IMR-90 (cell line): ENCODE results near the gene THEM5. TPM values are rescaled to one million over a fixed set of nuclear protein-coding genes. Genes with fewer than 3 reads are reported as not detected.

ENCODE experiments used
- ATAC-seq: fragments of 200-7000 bp; cut with Tn5 transposase; 2 replicates; pipeline ENCODE4 v1.9.1; 2020; ENCODE audit warnings: low read depth, mild to moderate bottlenecking, moderate library complexity
- BruUV-seq: library from RNA; stranded (reverse); fragments of 400-500 nt; replicated peaks from 2 replicates; lab custom pipeline; 2021; lab: Mats Ljungman, UMichigan
- CTCF ChIA-PET: fragments of 300-600 bp; formaldehyde crosslinking; extraction: SDS; loops from one replicate; lab custom pipeline; 2021; ENCODE audit warnings: antibody characterized with exemption; lab: Yijun Ruan, JAX
- POLR2A ChIA-PET: fragments of 300-600 bp; sonication (Branson Sonifier 250); formaldehyde crosslinking; loops from one replicate; lab custom pipeline; 2022; ENCODE audit warnings: antibody characterized with exemption; ENCODE audit not compliant: unreplicated experiment; lab: Charles Lee
- DNase-seq: peaks from one replicate; pipeline ENCODE4 v3.0.0; 2013
- H2AFZ ChIP-seq: replicated peaks from 2 replicates; pipeline ENCODE3; 2013; ENCODE audit warnings: low read length, mild to moderate bottlenecking; ENCODE audit not compliant: poor library complexity
- H2AK5ac ChIP-seq: 2 replicates; pipeline ENCODE4 v1.6.1; 2013; ENCODE audit warnings: low read depth, low read length, inconsistent platforms
- H2AK9ac ChIP-seq: replicated peaks from 2 replicates; pipeline ENCODE3; 2013; ENCODE audit warnings: mild to moderate bottlenecking, low read depth, low read length, moderate library complexity; ENCODE audit not compliant: poor library complexity
- H2BK120ac ChIP-seq: 2 replicates; pipeline ENCODE4 v1.6.1; 2013; ENCODE audit warnings: low read depth, low read length, inconsistent platforms
- H2BK15ac ChIP-seq: 3 replicates; pipeline ENCODE4 v1.6.1; 2013; ENCODE audit warnings: low read depth, low read length, inconsistent platforms
- H2BK20ac ChIP-seq: 2 replicates; pipeline ENCODE4 v1.6.1; 2013; ENCODE audit warnings: low read depth, mild to moderate bottlenecking, inconsistent platforms, low read length, moderate library complexity
- H2BK5ac ChIP-seq: 2 replicates; pipeline ENCODE4 v1.6.1; 2013; ENCODE audit warnings: mild to moderate bottlenecking, low read depth, low read length, inconsistent platforms; ENCODE audit not compliant: poor library complexity, severe bottlenecking
- H3K14ac ChIP-seq: replicated peaks from 2 replicates; pipeline ENCODE4 v1.6.1; 2013; ENCODE audit warnings: low read depth, low read length, inconsistent platforms
- H3K18ac ChIP-seq: 2 replicates; pipeline ENCODE4 v1.6.1; 2013; ENCODE audit warnings: low read depth, low read length, control low read depth
- H3K23ac ChIP-seq: 2 replicates; pipeline ENCODE4 v1.6.1; 2013; ENCODE audit warnings: low read depth, low read length, inconsistent platforms
- H3K27ac ChIP-seq: 2 replicates; pipeline ENCODE4 v1.5.1; 2013; ENCODE audit warnings: mild to moderate bottlenecking, control low read depth, low read length; ENCODE audit not compliant: insufficient read depth
- H3K27me3 ChIP-seq: 2 replicates; pipeline ENCODE4 v1.6.1; 2013; ENCODE audit warnings: low read length; ENCODE audit not compliant: control insufficient read depth, insufficient read depth
- H3K36me3 ChIP-seq: 2 replicates; pipeline ENCODE4 v1.6.1; 2013; ENCODE audit warnings: low read length, mixed read lengths; ENCODE audit not compliant: control insufficient read depth, insufficient read depth
- H3K4ac ChIP-seq: 2 replicates; pipeline ENCODE4 v1.6.1; 2013; ENCODE audit warnings: low read depth, low read length, inconsistent platforms
- H3K4me1 ChIP-seq: 2 replicates; pipeline ENCODE4 v1.6.1; 2013; ENCODE audit warnings: low read length, mixed read lengths; ENCODE audit not compliant: control insufficient read depth, insufficient read depth
- H3K4me2 ChIP-seq: 2 replicates; pipeline ENCODE4 v1.6.1; 2013; ENCODE audit warnings: low read depth, mild to moderate bottlenecking, control low read depth, low read length, moderate library complexity
- H3K4me3 ChIP-seq: 2 replicates; pipeline ENCODE4 v1.5.1; 2013; ENCODE audit warnings: low read depth, mild to moderate bottlenecking, control low read depth, low read length, moderate library complexity; ENCODE audit not compliant: insufficient read depth
- H3K56ac ChIP-seq: 2 replicates; pipeline ENCODE4 v1.6.1; 2013; ENCODE audit warnings: low read length, inconsistent platforms; ENCODE audit not compliant: insufficient read depth; ENCODE audit errors: extremely low read depth
- H3K79me1 ChIP-seq, 2 experiments: 2 replicates each; pipeline ENCODE4 v1.6.1; 2013; ENCODE audit warnings: low read length in 2 of 2, inconsistent platforms in 1 of 2, low read depth in 1 of 2
- H3K9ac ChIP-seq: 2 replicates; pipeline ENCODE4 v1.6.1; 2013; ENCODE audit warnings: low read depth, low read length, control low read depth
- H3K9me1 ChIP-seq: 2 replicates; pipeline ENCODE4 v1.6.1; 2013; ENCODE audit warnings: low read length, inconsistent platforms; ENCODE audit not compliant: insufficient read depth
- H3K9me3 ChIP-seq: 2 replicates; pipeline ENCODE4 v1.6.1; 2013; ENCODE audit warnings: low read length; ENCODE audit not compliant: control insufficient read depth, insufficient read depth
- H4K20me1 ChIP-seq: 2 replicates; pipeline ENCODE4 v1.6.1; 2013; ENCODE audit warnings: low read length, inconsistent platforms; ENCODE audit not compliant: insufficient read depth
- H4K5ac ChIP-seq: 2 replicates; pipeline ENCODE4 v1.6.1; 2013; ENCODE audit warnings: mild to moderate bottlenecking, low read depth, low read length, control low read depth
- H4K8ac ChIP-seq, 2 experiments: 2 replicates each; pipeline ENCODE4 v1.6.1; 2013; ENCODE audit warnings: low read depth in 2 of 2, low read length in 2 of 2, control low read depth in 1 of 2, inconsistent platforms in 1 of 2
- H4K91ac ChIP-seq: 2 replicates; pipeline ENCODE4 v1.6.1; 2013; ENCODE audit warnings: low read depth, low read length, inconsistent platforms; ENCODE audit not compliant: insufficient read depth
- CEBPB ChIP-seq: IDR thresholded peaks from 2 replicates; pipeline ENCODE4 v1.6.1; 2012; ENCODE audit warnings: low read depth, low read length, improper control_type of control experiment
- FOS ChIP-seq: fragments of 150-350 bp; IDR thresholded peaks from 2 replicates; pipeline ENCODE4 v1.6.1; 2016; ENCODE audit warnings: low read depth, low read length
- MAFK ChIP-seq: IDR thresholded peaks from 2 replicates; pipeline ENCODE4 v1.6.1; 2012; ENCODE audit warnings: low read depth, low read length, improper control_type of control experiment
- MXI1 ChIP-seq: IDR thresholded peaks from 2 replicates; pipeline ENCODE4 v1.6.1; 2012; ENCODE audit warnings: low read depth, mild to moderate bottlenecking, low read length, moderate library complexity, borderline replicate concordance
- NFE2L2 ChIP-seq: fragments of 150-350 bp; IDR thresholded peaks from 2 replicates; pipeline ENCODE4 v1.6.1; 2016; ENCODE audit warnings: low read depth, mild to moderate bottlenecking, low read length
- POLR2A ChIP-seq: IDR thresholded peaks from 2 replicates; pipeline ENCODE4 v1.6.1; 2012; ENCODE audit warnings: mild to moderate bottlenecking, low read depth, low read length
- SMC3 ChIP-seq: fragments of 150-350 bp; IDR thresholded peaks from 2 replicates; pipeline ENCODE4 v1.6.1; 2016; ENCODE audit warnings: low read depth, mild to moderate bottlenecking, antibody characterized with exemption, low read length, moderate library complexity
- WGBS, 2 experiments: methylation state at CpG; one replicate each; pipeline versions ENCODE4 v1.1.5 to v1.1.7; 2013; ENCODE audit warnings: missing lambda C conversion rate in 2 of 2; ENCODE audit not compliant: insufficient read length in 1 of 2; ENCODE audit errors: extremely low coverage in 2 of 2; 5-methylcytosine and 5-hydroxymethylcytosine counted together
- dilution Hi-C: fragments of 300-500 bp; cut with HindIII; formaldehyde crosslinking; loops from one replicate; pipeline ENCODE4 v1.14.3; 2018; ENCODE audit warnings: low sequenced_read_pairs; ENCODE audit not compliant: unreplicated experiment
- in situ Hi-C: fragments of 300-500 bp; cut with MboI; formaldehyde crosslinking; loops from 3 replicates; pipeline ENCODE4 v1.14.3; 2019; ENCODE audit warnings: low sequenced_read_pairs, inconsistent platforms, mixed read lengths
- intact Hi-C: fragments of 100-400 bp; cut with micrococcal nuclease; formaldehyde crosslinking; loops from 2 replicates; pipeline ENCODE4 v1.10.0; 2022
- polyA plus RNA-seq, 3 experiments: library from polyadenylated mRNA; depleted of rRNA; stranded (reverse); fragments of >200 nt; gene quantifications; 2 replicates each; pipeline ENCODE4 v1.2.3, GENCODE V29; 2012; ENCODE audit warnings: low replicate concordance in 1 of 3
- total RNA-seq: library from RNA; depleted of rRNA; stranded (reverse); fragments of >200 nt; gene quantifications from 2 replicates; pipeline ENCODE4 v1.2.3, GENCODE V29; 2012
- TF ChIP-seq, protein P1 (sequence below): fragments of 150-350 bp; IDR thresholded peaks from 2 replicates; pipeline ENCODE4 v1.6.1; 2017; ENCODE audit warnings: mild to moderate bottlenecking, antibody characterized with exemption, low read length, low read depth

Gene THEM5
- total and polyA plus RNA-seq, 2 of the 4 experiments (the other 2 are of a cell fraction) = not detected

DNA sequence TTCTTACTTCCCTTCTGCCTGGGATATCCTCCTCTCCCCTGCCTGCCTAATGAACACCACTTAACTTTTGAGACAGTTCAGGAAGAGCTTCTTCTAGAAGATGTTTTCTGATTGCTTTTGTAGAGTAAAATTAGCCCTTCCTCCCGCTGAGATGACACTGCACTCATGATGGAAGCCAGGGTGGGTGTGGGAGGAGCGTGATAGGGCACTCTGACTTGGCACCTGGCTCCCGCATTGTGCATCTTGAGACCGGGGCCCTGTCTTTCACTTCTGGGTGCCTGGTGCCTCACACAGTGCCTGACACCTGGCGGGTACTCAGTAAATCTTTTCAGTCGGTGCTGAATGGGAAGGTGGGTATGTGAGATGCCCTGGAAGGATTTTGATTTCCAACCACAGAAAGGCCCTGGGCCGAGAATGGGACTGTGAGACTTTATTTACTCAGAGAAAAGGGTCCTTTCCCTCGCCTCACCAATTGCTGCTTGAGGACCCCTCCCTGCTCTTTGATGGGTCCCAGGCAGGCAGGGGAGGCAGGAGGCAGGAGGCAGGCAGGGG is 6.8 kb downstream of the THEM5 start:
- H4K20me1 ChIP-seq = no peaks in the 10 kb centered on the region
- H2AK9ac ChIP-seq = no peak overlapping the region
- H3K79me1 ChIP-seq = no peaks in the 10 kb centered on the region
- no peak overlapping the region for H3K23ac ChIP-seq
- no peaks in the 10 kb centered on the region for H3K9me1 ChIP-seq
- no peak for DNase-seq
- no peak overlapping the region for H3K4me2 ChIP-seq
- H3K4me3 ChIP-seq = no peak overlapping the region
- ATAC-seq = no peak
- no peak overlapping the region for H2BK20ac ChIP-seq
- H3K4ac ChIP-seq = no peak overlapping the region
- no peaks in the 10 kb centered on the region for H3K36me3 ChIP-seq
- in situ Hi-C loops (no loop called here), intact Hi-C loops (no loop called here), dilution Hi-C loops (no loop called here)
- ChIA-PET CTCF (no interaction called here), POLR2A (no interaction called here)
- no peak overlapping the region for H3K9ac ChIP-seq
- 0 out of 2 replicates have a peak, but pooled peaks cover 1% of the 10 kb centered on the region for H3K4me1 ChIP-seq
- no TSS peak for BruUV-seq
- no peak for TF ChIP-seq CEBPB
- TF ChIP-seq, protein P1, sequence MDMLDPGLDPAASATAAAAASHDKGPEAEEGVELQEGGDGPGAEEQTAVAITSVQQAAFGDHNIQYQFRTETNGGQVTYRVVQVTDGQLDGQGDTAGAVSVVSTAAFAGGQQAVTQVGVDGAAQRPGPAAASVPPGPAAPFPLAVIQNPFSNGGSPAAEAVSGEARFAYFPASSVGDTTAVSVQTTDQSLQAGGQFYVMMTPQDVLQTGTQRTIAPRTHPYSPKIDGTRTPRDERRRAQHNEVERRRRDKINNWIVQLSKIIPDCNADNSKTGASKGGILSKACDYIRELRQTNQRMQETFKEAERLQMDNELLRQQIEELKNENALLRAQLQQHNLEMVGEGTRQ = no peak
- no peak for TF ChIP-seq SMC3
- TF ChIP-seq NFE2L2 = no peak
- no peak for TF ChIP-seq POLR2A
- TF ChIP-seq FOS = no peak
- TF ChIP-seq MAFK = no peak
- TF ChIP-seq MXI1 = no peak
- H3K27me3 ChIP-seq = peaks cover 32% of the 10 kb centered on the region
- H3K27ac ChIP-seq = no peak overlapping the region
- no peak overlapping the region for H3K14ac ChIP-seq
- H3K9me3 ChIP-seq = no peaks in the 10 kb centered on the region
- WGBS, 2 experiments = no CpG with 5 or more reads among the region's 8 CpGs
- H2BK15ac ChIP-seq = 0 out of 3 replicates have a peak overlapping the region, but pooled peaks have one; percentile 13
- H2BK5ac ChIP-seq = no peak overlapping the region
- H3K18ac ChIP-seq = no peak overlapping the region
- H2AFZ ChIP-seq = no peak overlapping the region
- no peak overlapping the region; a peak in 1 of 4 replicates for H4K8ac ChIP-seq
- no peak overlapping the region for H3K56ac ChIP-seq
- H2BK120ac ChIP-seq = no peak overlapping the region
- no peak overlapping the region for H4K91ac ChIP-seq
- no peak overlapping the region for H4K5ac ChIP-seq
- no peak overlapping the region for H2AK5ac ChIP-seq
